OCI-LY3 (cell line): ENCODE data around the gene OR2A25.

Experiments used
- EZH2phosphoT487 ChIP-seq: fragments of 200-600 bp; shearing (Covaris generic); IDR thresholded peaks from 2 replicates; pipeline ENCODE4 v1.6.1; 2018; ENCODE audit warnings: antibody characterized with exemption, mixed run types, low read depth
- TF ChIP-seq, protein P1 (sequence below): fragments of 200-600, 300-600 bp; sonication (generic); IDR thresholded peaks from 2 replicates; pipeline ENCODE4 v1.5.1; 2014; ENCODE audit warnings: antibody characterized with exemption, low read length, low read depth

DNA sequence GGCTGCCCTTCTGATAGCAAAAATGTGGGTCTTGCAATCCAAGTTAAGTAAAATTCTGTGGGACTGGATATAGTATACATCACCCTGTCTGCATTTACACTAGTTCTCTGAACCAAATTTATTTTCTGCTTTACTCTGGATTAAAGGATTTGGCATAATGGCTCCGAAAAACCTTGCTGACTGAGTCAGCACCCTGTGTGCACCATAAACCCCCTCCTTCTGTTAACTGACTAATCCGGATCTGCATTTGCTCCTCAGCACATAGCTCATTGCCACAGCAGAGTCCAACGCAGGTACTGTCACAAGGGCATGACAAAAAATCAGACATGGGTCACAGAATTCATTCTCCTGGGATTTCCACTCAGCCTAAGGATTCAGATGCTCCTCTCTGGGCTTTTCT lies 19.5 kb upstream of the OR2A25 start:
- TF ChIP-seq, protein P1, sequence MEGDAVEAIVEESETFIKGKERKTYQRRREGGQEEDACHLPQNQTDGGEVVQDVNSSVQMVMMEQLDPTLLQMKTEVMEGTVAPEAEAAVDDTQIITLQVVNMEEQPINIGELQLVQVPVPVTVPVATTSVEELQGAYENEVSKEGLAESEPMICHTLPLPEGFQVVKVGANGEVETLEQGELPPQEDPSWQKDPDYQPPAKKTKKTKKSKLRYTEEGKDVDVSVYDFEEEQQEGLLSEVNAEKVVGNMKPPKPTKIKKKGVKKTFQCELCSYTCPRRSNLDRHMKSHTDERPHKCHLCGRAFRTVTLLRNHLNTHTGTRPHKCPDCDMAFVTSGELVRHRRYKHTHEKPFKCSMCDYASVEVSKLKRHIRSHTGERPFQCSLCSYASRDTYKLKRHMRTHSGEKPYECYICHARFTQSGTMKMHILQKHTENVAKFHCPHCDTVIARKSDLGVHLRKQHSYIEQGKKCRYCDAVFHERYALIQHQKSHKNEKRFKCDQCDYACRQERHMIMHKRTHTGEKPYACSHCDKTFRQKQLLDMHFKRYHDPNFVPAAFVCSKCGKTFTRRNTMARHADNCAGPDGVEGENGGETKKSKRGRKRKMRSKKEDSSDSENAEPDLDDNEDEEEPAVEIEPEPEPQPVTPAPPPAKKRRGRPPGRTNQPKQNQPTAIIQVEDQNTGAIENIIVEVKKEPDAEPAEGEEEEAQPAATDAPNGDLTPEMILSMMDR: no peak
- no peak for TF ChIP-seq EZH2phosphoT487
